Measurements from ENCODE around the gene SCN10A.

Gene SCN10A

DNA sequence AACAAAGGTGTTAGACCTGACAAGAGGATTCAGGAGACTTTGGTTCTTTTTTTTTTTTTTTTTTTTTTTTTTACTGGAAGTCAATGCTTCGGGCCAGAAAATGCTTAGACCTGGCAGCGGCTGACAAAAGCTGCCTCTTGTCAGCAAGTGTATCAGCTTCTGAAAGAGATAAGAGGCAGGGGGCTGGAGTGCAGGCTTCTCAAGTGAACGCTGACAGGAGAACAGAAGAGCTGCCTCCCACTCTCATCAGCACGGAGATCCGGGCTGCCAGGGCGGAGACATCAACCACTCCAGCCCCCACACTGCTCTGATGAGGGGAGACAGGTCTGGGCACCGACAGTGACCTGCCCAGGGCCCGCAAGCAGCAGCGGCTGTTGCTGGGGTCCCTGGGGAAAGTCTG, 157.2 kb downstream of the SCN10A start:
- H3K27ac ChIP-seq = no peak overlapping the region
- no peak overlapping the region for H3K4me3 ChIP-seq

DNA sequence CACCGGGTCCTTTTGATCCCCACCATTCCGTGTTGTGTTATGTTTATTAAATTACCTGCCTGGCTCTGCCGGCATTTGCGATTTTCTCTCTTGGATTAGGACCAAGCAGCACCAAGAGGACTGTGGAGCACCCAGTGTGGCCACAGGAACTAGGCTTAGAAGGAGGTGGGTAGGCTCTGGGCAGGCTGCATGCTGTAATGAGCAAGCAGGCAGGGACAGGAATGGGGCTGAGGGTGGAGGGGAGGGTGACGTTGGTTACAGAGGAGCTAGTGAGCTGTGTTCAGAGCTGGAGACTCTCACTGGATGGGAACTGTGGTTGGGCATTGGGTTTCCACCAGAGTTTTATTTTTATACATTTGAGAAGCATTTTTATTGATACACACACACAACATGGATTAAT, 158.6 kb downstream of the SCN10A start:
- no peak overlapping the region for H3K27ac ChIP-seq

DNA sequence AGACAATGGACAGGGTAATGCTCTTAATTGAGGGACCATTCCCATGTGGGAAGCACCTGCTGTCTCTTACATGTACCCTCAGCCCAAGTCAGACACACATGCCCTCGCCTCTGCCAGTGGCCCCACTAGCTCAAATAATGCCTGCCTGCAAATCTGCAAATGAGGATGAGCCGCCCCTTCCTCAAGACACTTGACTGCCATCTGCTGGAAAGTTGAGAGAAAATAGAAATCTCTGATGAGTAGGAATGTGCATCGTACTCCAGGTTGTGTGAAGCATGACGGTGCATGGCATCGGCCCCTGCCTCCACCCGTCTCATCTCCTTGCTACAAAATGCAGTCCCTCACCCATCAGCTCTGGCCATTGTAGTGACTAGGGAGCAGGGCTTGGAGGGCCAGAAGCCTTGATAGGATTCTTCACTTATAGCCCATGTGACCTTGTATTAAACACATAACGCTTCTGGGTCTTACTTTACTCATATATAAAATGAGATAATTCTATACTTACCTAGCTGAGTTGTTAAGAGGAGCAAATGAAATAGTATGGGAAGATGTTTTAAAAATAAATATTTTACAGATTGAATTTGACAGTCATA, 160.2 kb downstream of the SCN10A start:
- no peak overlapping the region for H3K4me3 ChIP-seq
- H3K27ac ChIP-seq = no peak overlapping the region

More for the DNA sequence above, 158.6 kb downstream of the SCN10A start:
- no peak overlapping the region for H3K4me3 ChIP-seq

DNA sequence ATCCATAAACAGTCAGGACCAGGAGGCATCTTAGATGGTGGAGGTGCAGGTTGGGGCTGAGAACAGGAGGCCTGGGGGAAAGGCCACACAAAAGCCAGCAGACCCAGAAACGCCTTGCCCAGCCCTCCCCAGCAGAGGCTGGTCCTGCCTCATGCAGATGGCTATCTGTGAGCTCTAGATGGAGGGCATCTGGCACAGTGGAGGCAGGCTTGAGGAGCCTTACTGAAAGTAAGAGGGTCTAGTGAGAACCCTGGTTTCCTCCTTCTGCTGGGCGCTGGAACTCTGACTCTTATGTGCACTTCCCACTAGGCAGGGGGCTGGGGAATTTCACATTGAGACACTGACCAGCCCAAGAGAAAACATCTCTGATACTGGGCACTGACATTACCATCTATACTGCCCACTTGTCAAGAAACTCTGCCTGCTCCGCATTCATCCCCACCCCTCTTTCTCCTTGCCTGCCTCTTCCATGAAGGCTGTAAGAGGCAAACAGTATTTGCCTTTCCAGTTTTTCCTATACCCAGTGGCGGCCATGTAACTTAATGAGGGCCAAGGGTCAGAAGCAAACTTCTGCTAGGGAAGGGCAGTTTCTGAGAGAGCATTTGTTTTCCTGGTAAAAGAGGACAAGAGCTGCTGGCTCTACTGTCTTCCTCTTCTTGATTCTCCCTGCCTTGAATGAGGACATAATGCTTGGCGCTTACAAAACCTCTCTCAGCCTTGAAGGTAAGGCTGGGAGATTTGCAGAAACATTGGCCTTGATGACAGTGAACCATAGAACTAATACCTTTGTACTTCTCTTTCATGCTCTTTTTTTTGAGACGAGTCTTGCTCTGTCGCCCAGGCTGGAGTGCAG, 162.1 kb downstream of the SCN10A start:
- Histone ChIP-seq H3K4me3 (no peak overlapping the region), H3K27ac (no peak overlapping the region)

DNA sequence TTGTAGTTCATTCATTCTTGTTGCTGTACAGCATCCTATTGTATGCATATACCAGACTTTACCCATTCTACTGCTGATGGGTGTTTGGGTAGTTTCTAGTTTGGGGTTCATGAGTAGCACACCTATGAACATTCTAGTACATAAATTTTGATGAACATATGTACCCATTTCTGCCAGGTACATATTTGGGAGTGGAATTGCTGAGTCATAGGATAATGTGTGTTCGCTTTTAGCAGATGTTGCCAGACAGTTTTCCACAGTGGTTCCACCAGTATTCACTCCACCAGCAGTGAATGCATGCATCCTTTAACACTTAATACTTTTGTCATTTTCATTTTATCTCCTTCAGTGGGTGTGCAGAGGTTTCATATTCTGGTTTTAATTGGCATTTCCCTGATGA, 163.1 kb downstream of the SCN10A start:
- Histone ChIP-seq H3K4me3 (no peak overlapping the region), H3K27ac (no peak overlapping the region)

DNA sequence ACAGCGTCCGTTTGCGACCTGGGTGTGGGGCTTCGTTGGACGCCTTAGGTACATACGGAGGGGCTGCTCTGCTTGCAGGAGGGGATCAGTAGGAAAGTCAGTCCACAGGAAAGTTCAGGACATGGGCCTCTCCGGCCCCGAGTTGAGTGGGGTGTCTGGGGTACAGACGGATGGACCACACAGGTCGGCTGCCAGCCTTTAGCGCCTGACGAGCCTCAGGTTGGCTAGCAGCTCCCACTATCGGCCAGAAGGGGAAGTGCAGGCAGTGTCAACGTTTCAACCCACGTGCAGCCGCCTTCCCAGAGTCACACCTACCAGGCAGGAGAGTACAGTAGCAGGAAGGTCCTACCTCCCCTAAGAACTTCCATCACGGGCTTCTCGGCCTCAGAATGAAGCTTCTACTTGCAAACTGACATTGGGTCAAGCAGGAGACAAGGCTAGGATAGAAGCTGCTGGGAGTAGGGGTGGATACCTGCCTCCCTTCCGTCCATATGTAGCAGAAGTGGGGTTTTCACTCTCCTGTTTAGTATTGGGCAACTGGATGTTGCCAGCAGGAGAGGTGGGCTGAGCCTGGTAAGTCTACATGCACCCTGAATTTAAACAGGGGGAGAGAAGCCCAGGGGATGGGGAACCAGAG, 164.7 kb downstream of the SCN10A start:
- Histone ChIP-seq H3K27ac (no peak overlapping the region), H3K4me3 (no peak overlapping the region)

DNA sequence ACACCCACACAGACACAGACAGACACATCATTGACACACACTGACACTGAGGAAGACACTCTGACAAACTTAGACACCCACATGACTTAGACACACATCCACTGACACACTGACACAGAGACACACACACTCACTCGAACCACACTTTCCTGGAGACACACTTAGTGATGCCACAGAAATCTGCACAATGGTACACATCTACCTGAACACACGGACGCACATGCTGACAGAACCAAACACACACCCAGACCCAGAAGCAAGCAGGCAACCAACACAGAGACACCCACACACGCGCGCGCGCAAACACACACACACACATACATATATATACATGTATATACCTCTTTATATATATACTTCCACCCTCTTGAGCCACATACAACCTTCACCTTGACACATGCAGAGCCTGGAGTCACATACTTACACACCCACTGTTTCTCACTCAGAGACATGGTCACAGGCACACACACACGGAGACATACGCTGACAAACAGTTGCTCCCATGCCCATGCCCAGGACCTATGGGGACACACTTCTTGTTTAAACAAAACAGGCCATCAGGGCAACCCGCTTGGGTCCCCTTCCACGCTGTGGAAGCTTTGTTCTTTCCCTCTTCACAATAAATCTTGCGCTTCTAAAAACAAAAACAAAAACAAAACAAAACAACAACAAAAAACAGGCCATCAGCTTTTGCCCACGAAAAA, 165.6 kb downstream of the SCN10A start:
- Histone ChIP-seq H3K4me3 (peak overlapping the region in 2 of 7 experiments; percentile 29 to 44), H3K27ac (no peak overlapping the region)

DNA sequence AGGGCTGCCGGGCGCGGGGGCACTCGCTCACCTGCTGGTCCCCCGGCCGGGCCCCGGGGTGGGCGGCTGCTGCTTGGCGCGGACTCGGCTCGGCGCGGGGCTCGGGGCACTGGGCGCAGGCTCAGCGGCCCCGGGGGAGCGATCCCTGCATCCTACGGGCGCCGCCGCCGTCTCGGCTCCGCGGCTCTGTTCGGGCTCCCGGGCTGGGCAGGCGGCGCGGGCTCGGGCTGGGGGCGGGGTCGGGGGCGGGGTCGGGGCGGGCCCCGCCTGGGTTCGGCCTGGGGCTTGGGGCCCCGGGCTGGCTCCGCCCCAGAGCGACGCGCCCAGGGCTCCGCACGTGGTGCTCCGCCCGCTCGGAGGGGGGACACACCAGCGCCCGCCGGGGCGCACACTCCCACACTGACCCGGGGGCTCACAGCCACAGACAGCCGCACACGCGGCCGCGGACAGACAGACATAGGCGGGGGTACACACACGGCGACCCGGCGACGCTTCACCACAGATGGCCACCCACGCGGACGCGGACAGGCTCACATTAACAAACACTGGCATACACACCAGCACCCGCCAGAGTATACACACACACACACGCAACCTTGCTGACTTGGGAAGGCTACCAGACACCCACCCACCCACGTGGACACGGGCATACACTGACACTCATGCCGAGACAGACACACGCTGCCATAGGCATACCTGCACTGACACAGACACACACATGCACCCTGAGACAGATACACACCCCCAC, 166.3 kb downstream of the SCN10A start, which contains the start of gene SCN5A:
SCN5A (minus strand) TSS at position 188 of the 748 bp plus-strand sequence. CDS start 16,380 bp downstream, outside the sequence.
- H3K4me3 ChIP-seq = peak within 1 kb of the TSS in 6 of 7 experiments; percentile 14 to 49 (median 35)
- no peak within 1 kb of the TSS for H3K27ac ChIP-seq

DNA sequence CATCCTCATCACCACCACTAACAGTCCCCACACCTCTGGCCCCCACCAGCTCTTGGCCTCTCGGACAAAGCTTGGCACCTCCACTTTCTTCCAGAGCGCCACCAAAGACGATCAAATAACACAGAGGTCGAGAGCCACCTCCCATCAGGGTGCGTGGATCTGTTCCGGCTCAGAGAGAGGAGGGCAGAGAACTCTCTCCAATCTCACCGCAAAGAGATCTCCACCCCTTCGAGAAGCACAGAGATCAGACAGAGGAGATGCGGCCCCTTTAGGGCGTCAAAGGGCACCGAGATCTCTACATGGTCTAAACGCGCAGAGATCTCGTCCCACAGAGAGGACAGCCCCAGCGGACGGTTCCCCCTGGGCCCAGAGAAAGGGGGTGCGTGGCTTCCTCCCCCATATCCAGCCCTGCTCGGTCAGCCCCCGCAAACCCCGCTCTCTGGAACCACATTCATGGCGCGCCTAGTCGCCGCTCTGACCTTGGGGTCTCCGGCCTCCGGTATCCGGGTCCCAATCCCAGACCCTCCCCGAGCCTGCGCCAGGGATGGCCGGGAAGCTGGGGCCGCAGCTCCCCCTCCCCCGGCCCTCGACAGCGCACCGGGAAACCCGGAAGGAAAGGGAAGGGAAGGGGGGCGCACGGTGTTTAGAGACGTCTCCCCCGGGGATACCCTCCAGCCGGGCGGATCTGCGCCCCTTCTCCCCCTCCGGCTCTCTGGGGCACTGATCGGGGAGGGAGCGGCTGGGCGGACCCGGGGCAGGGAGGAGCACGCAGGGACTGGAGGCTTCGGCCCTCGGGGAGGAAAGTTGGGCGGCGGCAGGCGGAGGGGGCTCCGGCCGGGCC, 167.1 kb downstream of the SCN10A start:
- Histone ChIP-seq H3K27ac (no peak overlapping the region), H3K4me3 (peak overlapping the region in 6 of 7 experiments; percentile 14 to 49 (median 35))

DNA sequence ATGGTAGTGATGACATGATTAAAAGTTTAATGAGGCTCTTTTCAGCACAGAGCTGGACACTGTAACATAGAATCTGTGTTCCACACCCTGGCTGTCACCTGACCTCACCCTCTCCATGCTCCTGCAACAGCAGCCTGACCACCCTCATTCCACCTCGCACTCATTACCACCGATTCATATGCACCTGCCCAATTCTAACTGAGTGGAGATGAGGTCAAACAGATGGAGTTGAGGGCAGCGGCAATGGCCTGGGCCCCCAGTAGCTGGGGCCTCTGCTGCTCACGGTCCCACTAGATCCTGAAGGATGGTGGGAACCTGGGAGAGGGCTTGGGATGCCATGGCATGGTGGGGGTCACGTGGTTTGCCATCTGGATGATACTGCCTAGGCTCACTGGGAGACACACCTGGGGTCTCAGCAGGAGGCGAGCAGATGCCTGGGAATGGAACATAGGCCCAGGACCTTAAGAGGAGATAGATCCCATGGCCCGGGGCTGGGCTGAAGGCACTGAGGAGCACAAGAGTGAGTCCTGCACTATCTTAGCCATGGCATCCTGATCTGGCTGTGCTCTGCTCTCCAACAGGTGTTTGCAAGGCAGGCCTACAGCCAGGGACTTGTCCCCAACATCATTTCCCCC, 167.9 kb downstream of the SCN10A start:
- H3K27ac ChIP-seq = no peak overlapping the region
- H3K4me3 ChIP-seq = no peak overlapping the region

DNA sequence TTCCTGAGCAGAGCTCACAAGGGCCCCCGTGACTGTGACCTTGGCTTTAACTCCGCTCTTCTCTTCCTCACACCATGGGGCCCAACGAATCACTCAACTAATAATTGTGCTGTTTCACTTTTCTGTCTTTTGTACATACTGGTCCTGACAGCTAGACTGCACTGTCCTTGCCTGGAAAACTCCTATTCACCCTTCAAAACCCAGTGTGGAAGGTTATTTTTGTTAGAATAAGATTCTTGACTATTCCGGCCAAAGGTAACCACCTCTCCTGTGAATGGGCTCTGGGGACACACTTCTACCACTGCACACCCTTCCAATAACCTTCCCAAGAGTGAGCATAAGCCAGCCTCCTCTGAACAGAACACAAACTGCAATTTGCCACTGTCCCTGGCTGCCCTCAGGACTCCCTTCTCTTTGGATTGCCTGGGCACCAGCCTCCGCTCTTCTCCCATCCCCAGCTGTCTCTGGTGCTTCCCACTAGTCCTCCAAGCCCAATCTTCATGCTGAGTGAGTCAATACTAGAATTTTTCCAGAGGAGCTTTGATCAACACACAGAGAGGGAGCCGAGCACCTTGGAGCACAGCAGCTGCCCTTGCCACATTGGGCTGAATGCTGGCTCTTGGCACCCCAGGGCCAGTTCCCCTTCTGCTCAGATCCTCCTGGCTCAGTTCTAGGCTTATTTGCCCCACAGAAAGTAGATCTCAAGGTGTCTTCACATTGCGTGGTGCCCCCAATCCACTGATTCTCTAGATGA, 168.6 kb downstream of the SCN10A start:
- Histone ChIP-seq H3K4me3 (no peak overlapping the region), H3K27ac (no peak overlapping the region)

All from skin epidermis (tissue), 12 donors.